HEK293 (cell line): ENCODE measurements around the gene SFXN1.

Experiments
- CTCF ChIA-PET: fragments of 350-600 bp; formaldehyde crosslinking; extraction: SDS; loops from one replicate; lab custom pipeline; 2021; ENCODE audit warnings: antibody characterized with exemption; lab: Yijun Ruan, JAX
- POLR2A ChIA-PET: fragments of 300-600 bp; formaldehyde crosslinking; extraction: SDS; loops from one replicate; lab custom pipeline; 2020; ENCODE audit warnings: antibody characterized with exemption, inconsistent platforms; lab: Yijun Ruan, JAX
- H3K27ac ChIP-seq: fragments of 200-500 bp; sonication (Bioruptor generic); 2 replicates; pipeline ENCODE4 v1.5.1; 2014; ENCODE audit warnings: low read depth, low read length, control low read depth, inconsistent platforms; ENCODE audit errors: extremely low read depth
- H3K36me3 ChIP-seq, 2 experiments: fragments of 200-500 bp in 1 of 2; sonication (Bioruptor generic) in 1 of 2; 1 replicate in 1 of 2; 2 replicates in 1 of 2; pipeline ENCODE4 v1.5.1; 2014 to 2017; ENCODE audit warnings: inconsistent platforms in 2 of 2, low read length in 2 of 2; ENCODE audit not compliant: control insufficient read depth in 2 of 2, insufficient read depth in 1 of 2
- H3K4me1 ChIP-seq: fragments of 200-500 bp; sonication (Bioruptor generic); 2 replicates; pipeline ENCODE4 v1.5.1; 2014; ENCODE audit warnings: mild to moderate bottlenecking, low read length, inconsistent platforms; ENCODE audit not compliant: control insufficient read depth, insufficient read depth
- H3K4me3 ChIP-seq: 2 replicates; pipeline ENCODE4 v1.5.1; 2011; ENCODE audit warnings: low read depth, mild to moderate bottlenecking, control low read depth, low read length, moderate library complexity
- H3K9me3 ChIP-seq: fragments of 200-500 bp; sonication (Bioruptor generic); 2 replicates; pipeline ENCODE4 v1.5.1; 2014; ENCODE audit warnings: low read depth, low read length, inconsistent platforms; ENCODE audit not compliant: control insufficient read depth, insufficient read depth
- CTCF ChIP-seq: fragments of 450-650 bp; formaldehyde crosslinking; IDR thresholded peaks from 2 replicates; pipeline ENCODE4 v1.5.1; 2016; ENCODE audit warnings: missing biosample characterization, missing genetic modification characterization
- EGR2 ChIP-seq: fragments of 450-650 bp; formaldehyde crosslinking; IDR thresholded peaks from 2 replicates; pipeline ENCODE4 v1.5.1; 2016; ENCODE audit warnings: low read depth, missing biosample characterization, missing genetic modification characterization
- MZF1 ChIP-seq: fragments of 450-650 bp; formaldehyde crosslinking; IDR thresholded peaks from 2 replicates; pipeline ENCODE4 v1.5.1; 2017; ENCODE audit warnings: missing biosample characterization, missing genetic modification characterization, borderline replicate concordance
- RBAK ChIP-seq: fragments of 450-650 bp; formaldehyde crosslinking; IDR thresholded peaks from 2 replicates; pipeline ENCODE4 v1.5.1; 2016; ENCODE audit warnings: missing biosample characterization, missing genetic modification characterization
- SP2 ChIP-seq: fragments of 450-650 bp; formaldehyde crosslinking; IDR thresholded peaks from 2 replicates; pipeline ENCODE4 v1.5.1; 2016; ENCODE audit warnings: missing biosample characterization, missing genetic modification characterization
- YY2 ChIP-seq: fragments of 450-650 bp; formaldehyde crosslinking; IDR thresholded peaks from 2 replicates; pipeline ENCODE4 v1.5.1; 2016; ENCODE audit warnings: missing biosample characterization, missing genetic modification characterization
- ZEB2 ChIP-seq: fragments of 450-650 bp; formaldehyde crosslinking; IDR thresholded peaks from 2 replicates; pipeline ENCODE4 v1.5.1; 2016; ENCODE audit warnings: missing biosample characterization, missing genetic modification characterization
- ZNF138 ChIP-seq: fragments of 450-650 bp; formaldehyde crosslinking; IDR thresholded peaks from 2 replicates; pipeline ENCODE4 v1.5.1; 2016; ENCODE audit warnings: missing biosample characterization, missing genetic modification characterization, borderline replicate concordance
- ZNF274 ChIP-seq, 2 experiments: fragments of 200-500 bp in 1 of 2; fragments of 450-650 bp in 1 of 2; sonication (Bioruptor generic) in 1 of 2; formaldehyde crosslinking in 1 of 2; IDR thresholded peaks; 2 replicates each; pipeline versions ENCODE4 v1.5.1 to v1.6.1; 2014 to 2016; ENCODE audit warnings: borderline replicate concordance in 1 of 2, inconsistent platforms in 1 of 2, low read length in 1 of 2, missing biosample characterization in 1 of 2, missing genetic modification characterization in 1 of 2
- ZNF302 ChIP-seq: fragments of 450-650 bp; formaldehyde crosslinking; IDR thresholded peaks from 2 replicates; pipeline ENCODE4 v1.5.1; 2016; ENCODE audit warnings: missing biosample characterization, missing genetic modification characterization, low read depth
- ZNF335 ChIP-seq: fragments of 450-650 bp; formaldehyde crosslinking; conservative IDR thresholded peaks from 2 replicates; pipeline ENCODE4 v1.5.1; 2016; ENCODE audit warnings: missing biosample characterization, missing genetic modification characterization
- ZNF366 ChIP-seq: fragments of 450-650 bp; formaldehyde crosslinking; conservative IDR thresholded peaks from 2 replicates; pipeline ENCODE4 v1.5.1; 2016; ENCODE audit warnings: missing biosample characterization, missing genetic modification characterization
- ZNF398 ChIP-seq: fragments of 450-650 bp; formaldehyde crosslinking; IDR thresholded peaks from 2 replicates; pipeline ENCODE4 v1.5.1; 2017; ENCODE audit warnings: missing biosample characterization, missing genetic modification characterization
- ZNF449 ChIP-seq: fragments of 450-650 bp; formaldehyde crosslinking; IDR thresholded peaks from 2 replicates; pipeline ENCODE4 v1.5.1; 2017; ENCODE audit warnings: missing biosample characterization, mild to moderate bottlenecking, missing genetic modification characterization, moderate library complexity
- ZNF660 ChIP-seq: fragments of 450-650 bp; IDR thresholded peaks from 2 replicates; pipeline ENCODE4 v1.5.1; 2018; ENCODE audit warnings: missing biosample characterization, mild to moderate bottlenecking, missing genetic modification characterization
- ZNF837 ChIP-seq: fragments of 450-650 bp; formaldehyde crosslinking; IDR thresholded peaks from 2 replicates; pipeline ENCODE4 v1.5.1; 2016; ENCODE audit warnings: missing biosample characterization, missing genetic modification characterization
- TF ChIP-seq, protein P1 (sequence below): fragments of 450-650 bp; formaldehyde crosslinking; IDR thresholded peaks from 2 replicates; pipeline ENCODE4 v1.5.1; 2016; ENCODE audit warnings: missing biosample characterization, missing genetic modification characterization
- TF ChIP-seq, protein P2 (sequence below): fragments of 450-650 bp; formaldehyde crosslinking; IDR thresholded peaks from 2 replicates; pipeline ENCODE4 v1.5.1; 2016; ENCODE audit warnings: missing biosample characterization, missing genetic modification characterization
- TF ChIP-seq, protein P3 (sequence below): fragments of 450-650 bp; formaldehyde crosslinking; IDR thresholded peaks from 2 replicates; pipeline ENCODE4 v1.5.1; 2016; ENCODE audit warnings: missing biosample characterization, missing genetic modification characterization, borderline replicate concordance

Gene SFXN1

DNA sequence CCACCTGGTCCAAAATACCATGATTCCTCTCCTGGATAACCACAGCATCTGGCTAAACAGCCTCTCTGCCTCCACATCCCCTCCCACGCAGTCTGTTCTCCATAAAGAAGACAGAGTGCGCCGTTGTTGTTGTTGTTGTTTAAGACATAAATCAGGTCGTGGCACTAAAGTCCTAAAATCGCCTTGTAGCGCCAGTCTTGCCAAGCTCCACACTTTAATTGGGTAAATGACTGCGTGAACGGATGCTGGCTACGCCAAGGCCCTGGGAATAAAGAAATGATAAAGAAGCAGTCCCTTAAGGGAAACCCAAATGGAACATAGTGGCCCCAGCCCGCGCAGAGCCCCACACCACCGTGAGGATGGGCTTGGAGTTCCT lies 364 bp upstream of the SFXN1 start:
- no peak overlapping the region for H3K27ac ChIP-seq
- no peaks in the 10 kb centered on the region for H3K4me1 ChIP-seq
- H3K36me3 ChIP-seq = peaks cover 5 to 25% of the 10 kb centered on the region in 2 experiments
- ChIA-PET POLR2A (interaction anchor here (0.6 to 1.0 kb wide), 2 partner anchors 10 to 11 kb away, joined by 3 read pairs; no protein-coding TSS in a partner anchor), CTCF (interaction anchor here (3.5 kb wide), 1 partner anchor 12 kb away, joined by 36 read pairs; no protein-coding TSS in a partner anchor)
- no peaks in the 10 kb centered on the region for H3K9me3 ChIP-seq
- H3K4me3 ChIP-seq = peak overlapping the region; percentile 92
- TF ChIP-seq ZNF335 (tag by site-specific recombination) (peak; percentile 67), ZEB2 (tag by site-specific recombination) (0 out of 2 replicates have a peak, but pooled peaks have one; percentile 11), ZNF302 (tag by site-specific recombination) (no peak), ZNF449 (tag by site-specific recombination) (peak; percentile 62; the same call in 1 of the 2 replicates), ZNF366 (no peak), ZNF274 (IDR thresholded peaks at IDR 0.05; ENCODE audit: low read length) (no peak), ZNF274 (tag by site-specific recombination; IDR thresholded peaks at IDR 0.05; ENCODE audit: borderline replicate concordance) (no peak), ZNF398 (tag by site-specific recombination) (no peak), RBAK (tag by site-specific recombination) (no peak), CTCF (tag by site-specific recombination) (0 out of 2 replicates have a peak, but pooled peaks have one; percentile 11), ZNF660 (no peak), ZNF138 (no peak), ZNF837 (no peak), YY2 (no peak), EGR2 (tag by site-specific recombination) (peak; percentile 38), SP2 (tag by site-specific recombination) (no peak), MZF1 (tag by site-specific recombination) (no peak)
- TF ChIP-seq, protein P1, sequence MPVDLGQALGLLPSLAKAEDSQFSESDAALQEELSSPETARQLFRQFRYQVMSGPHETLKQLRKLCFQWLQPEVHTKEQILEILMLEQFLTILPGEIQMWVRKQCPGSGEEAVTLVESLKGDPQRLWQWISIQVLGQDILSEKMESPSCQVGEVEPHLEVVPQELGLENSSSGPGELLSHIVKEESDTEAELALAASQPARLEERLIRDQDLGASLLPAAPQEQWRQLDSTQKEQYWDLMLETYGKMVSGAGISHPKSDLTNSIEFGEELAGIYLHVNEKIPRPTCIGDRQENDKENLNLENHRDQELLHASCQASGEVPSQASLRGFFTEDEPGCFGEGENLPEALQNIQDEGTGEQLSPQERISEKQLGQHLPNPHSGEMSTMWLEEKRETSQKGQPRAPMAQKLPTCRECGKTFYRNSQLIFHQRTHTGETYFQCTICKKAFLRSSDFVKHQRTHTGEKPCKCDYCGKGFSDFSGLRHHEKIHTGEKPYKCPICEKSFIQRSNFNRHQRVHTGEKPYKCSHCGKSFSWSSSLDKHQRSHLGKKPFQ (tag by site-specific recombination) = no peak
- TF ChIP-seq, protein P2, sequence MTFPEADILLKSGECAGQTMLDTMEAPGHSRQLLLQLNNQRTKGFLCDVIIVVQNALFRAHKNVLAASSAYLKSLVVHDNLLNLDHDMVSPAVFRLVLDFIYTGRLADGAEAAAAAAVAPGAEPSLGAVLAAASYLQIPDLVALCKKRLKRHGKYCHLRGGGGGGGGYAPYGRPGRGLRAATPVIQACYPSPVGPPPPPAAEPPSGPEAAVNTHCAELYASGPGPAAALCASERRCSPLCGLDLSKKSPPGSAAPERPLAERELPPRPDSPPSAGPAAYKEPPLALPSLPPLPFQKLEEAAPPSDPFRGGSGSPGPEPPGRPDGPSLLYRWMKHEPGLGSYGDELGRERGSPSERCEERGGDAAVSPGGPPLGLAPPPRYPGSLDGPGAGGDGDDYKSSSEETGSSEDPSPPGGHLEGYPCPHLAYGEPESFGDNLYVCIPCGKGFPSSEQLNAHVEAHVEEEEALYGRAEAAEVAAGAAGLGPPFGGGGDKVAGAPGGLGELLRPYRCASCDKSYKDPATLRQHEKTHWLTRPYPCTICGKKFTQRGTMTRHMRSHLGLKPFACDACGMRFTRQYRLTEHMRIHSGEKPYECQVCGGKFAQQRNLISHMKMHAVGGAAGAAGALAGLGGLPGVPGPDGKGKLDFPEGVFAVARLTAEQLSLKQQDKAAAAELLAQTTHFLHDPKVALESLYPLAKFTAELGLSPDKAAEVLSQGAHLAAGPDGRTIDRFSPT (tag by site-specific recombination) = peak; percentile 35; the same call in 1 of the 2 replicates
- TF ChIP-seq, protein P3, sequence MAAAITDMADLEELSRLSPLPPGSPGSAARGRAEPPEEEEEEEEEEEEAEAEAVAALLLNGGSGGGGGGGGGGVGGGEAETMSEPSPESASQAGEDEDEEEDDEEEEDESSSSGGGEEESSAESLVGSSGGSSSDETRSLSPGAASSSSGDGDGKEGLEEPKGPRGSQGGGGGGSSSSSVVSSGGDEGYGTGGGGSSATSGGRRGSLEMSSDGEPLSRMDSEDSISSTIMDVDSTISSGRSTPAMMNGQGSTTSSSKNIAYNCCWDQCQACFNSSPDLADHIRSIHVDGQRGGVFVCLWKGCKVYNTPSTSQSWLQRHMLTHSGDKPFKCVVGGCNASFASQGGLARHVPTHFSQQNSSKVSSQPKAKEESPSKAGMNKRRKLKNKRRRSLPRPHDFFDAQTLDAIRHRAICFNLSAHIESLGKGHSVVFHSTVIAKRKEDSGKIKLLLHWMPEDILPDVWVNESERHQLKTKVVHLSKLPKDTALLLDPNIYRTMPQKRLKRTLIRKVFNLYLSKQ (tag by site-specific recombination) = no peak
